Measurements from ENCODE around the gene KANSL1. TPM values are rescaled to one million over a fixed set of nuclear protein-coding genes. Genes with fewer than 3 reads are reported as not detected.
"Not testable (repeated sequence)": the region's sequence is repeated elsewhere in the genome, so short reads cannot be mapped to it uniquely, and the experiment has no call there.

Gene KANSL1
- total RNA-seq, 1 donor from 2014 or later = 191 TPM

DNA sequence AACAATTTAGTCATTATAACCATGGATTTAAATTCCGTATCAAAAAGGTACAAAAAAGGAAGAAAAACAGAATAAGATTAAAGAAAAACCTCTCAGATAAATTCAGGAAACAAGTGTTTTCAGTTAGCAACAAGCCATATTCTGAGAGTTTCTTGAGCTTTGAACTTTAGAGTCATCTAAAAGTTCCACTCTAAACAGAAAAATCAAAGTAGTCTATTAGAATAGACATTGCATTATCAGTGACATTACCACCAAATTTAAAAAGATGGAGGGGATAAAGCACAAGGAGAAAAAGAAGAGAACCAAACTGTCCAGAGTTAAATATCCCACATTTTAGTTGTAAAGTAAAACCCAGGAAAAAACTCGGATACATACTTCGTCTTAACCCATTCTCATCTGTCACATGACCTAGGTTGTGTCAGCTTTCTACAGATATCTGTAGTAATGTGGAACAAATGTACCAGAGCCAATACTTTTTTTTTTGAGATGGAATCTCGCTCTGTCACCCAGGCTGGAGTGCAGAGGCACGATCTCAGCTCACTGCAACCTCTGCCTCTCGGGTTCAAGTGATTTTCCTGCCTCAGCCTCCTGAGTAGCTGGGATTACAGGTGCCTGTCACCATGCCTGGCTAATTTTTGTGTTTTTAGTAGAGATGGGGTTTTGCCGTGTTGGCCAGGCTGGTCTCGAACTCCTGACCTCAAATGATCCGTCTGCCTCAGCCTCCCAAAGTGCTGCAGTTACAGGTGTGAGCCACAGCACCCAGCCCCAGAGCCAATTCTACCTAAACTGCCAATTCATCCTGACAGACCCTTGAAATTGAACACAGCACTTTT, 91.2 kb downstream of the KANSL1 start:
- not testable (repeated sequence) for H3K4me3 Mint-ChIP-seq (ENCODE audit: unreplicated experiment); DNase-seq; H3K36me3 Mint-ChIP-seq (ENCODE audit: unreplicated experiment); H3K27me3 Mint-ChIP-seq (ENCODE audit: unreplicated experiment); H3K9me3 Mint-ChIP-seq (ENCODE audit: unreplicated experiment); H3K27ac Mint-ChIP-seq (ENCODE audit: unreplicated experiment)
- peaks cover 12% of the 10 kb centered on the region for H3K4me1 Mint-ChIP-seq (ENCODE audit: low read depth, unreplicated experiment)

DNA sequence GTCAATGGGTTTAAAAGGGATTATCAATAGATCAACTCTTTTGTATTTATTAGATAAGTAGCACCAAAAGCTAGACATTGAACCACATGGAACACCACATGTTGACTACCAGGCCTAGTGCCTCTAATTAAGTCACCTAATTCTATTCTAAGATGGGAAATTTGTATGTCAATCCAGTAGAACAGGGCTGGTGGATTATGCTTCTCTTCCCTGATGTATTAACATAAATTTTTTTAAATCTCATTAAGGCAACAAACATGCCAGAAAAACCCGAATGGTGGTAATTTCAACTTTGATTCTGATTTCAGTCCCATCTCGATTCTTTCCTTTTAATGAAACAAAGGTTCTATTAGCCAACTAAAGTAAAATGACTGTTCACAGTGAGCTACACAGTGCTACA, 92.6 kb downstream of the KANSL1 start:
- H3K4me3 Mint-ChIP-seq (ENCODE audit: unreplicated experiment) = no peak overlapping the region
- no peak for DNase-seq
- H3K27me3 Mint-ChIP-seq (ENCODE audit: unreplicated experiment) = peaks cover 3% of the 10 kb centered on the region
- no peaks in the 10 kb centered on the region for H3K36me3 Mint-ChIP-seq (ENCODE audit: unreplicated experiment)
- TF ChIP-seq, protein P1, sequence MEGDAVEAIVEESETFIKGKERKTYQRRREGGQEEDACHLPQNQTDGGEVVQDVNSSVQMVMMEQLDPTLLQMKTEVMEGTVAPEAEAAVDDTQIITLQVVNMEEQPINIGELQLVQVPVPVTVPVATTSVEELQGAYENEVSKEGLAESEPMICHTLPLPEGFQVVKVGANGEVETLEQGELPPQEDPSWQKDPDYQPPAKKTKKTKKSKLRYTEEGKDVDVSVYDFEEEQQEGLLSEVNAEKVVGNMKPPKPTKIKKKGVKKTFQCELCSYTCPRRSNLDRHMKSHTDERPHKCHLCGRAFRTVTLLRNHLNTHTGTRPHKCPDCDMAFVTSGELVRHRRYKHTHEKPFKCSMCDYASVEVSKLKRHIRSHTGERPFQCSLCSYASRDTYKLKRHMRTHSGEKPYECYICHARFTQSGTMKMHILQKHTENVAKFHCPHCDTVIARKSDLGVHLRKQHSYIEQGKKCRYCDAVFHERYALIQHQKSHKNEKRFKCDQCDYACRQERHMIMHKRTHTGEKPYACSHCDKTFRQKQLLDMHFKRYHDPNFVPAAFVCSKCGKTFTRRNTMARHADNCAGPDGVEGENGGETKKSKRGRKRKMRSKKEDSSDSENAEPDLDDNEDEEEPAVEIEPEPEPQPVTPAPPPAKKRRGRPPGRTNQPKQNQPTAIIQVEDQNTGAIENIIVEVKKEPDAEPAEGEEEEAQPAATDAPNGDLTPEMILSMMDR (IDR thresholded peaks at IDR 0.05; ENCODE audit: partially characterized antibody, unreplicated experiment) = no peak
- H3K4me1 Mint-ChIP-seq (ENCODE audit: low read depth, unreplicated experiment) = peaks cover 8% of the 10 kb centered on the region
- peak overlapping the region; percentile 45 for H3K27ac Mint-ChIP-seq (ENCODE audit: unreplicated experiment)
- no peaks in the 10 kb centered on the region for H3K9me3 Mint-ChIP-seq (ENCODE audit: unreplicated experiment)

DNA sequence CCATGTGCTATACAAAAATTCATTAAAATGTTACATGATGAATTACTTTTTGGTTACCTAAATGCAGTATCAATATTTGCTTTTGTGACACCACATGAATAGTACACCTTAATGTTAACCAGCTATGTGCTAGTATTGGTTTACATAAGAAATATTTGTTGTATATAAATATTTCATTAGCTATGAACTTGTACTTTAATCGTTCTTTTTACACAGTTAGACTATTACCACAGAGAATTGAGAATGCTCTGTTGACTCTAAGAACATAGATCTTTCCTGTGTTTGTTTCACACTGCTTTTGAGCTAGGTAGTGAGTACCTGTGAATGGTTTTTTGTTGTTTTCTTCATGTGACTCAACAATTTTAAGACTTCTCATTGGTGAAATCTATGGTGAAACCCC, 93.4 kb downstream of the KANSL1 start:
- TF ChIP-seq, protein P1 (IDR thresholded peaks at IDR 0.05; ENCODE audit: partially characterized antibody, unreplicated experiment) = no peak
- no peaks in the 10 kb centered on the region for H3K36me3 Mint-ChIP-seq (ENCODE audit: unreplicated experiment)
- peaks cover 8% of the 10 kb centered on the region for H3K4me1 Mint-ChIP-seq (ENCODE audit: low read depth, unreplicated experiment)
- no peaks in the 10 kb centered on the region for H3K9me3 Mint-ChIP-seq (ENCODE audit: unreplicated experiment)
- no peak overlapping the region for H3K4me3 Mint-ChIP-seq (ENCODE audit: unreplicated experiment)
- peaks cover 3% of the 10 kb centered on the region for H3K27me3 Mint-ChIP-seq (ENCODE audit: unreplicated experiment)
- H3K27ac Mint-ChIP-seq (ENCODE audit: unreplicated experiment) = no peak overlapping the region
- no peak for DNase-seq

DNA sequence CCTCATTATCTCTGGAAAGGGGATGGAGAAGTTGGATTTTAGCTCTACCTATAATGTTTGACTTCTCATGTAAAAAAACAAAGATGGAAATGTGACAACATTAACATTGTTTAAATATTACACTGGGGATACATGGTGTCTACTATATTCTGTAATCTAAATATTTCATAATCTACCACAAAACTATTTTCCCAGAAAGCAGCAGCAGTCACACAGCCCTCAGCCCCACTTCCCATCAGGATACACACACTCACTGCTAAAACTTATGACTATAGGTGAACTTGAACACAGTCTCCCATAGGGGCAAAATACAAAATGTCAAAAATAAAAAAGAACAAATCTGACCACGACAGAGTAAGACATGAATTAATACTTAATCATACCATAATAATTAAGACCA, 95.7 kb downstream of the KANSL1 start:
- no peak for DNase-seq
- Mint-ChIP-seq H3K4me1 (ENCODE audit: low read depth, unreplicated experiment) (peaks cover 8% of the 10 kb centered on the region), H3K27ac (ENCODE audit: unreplicated experiment) (no peak overlapping the region), H3K4me3 (ENCODE audit: unreplicated experiment) (no peak overlapping the region), H3K9me3 (ENCODE audit: unreplicated experiment) (peaks cover 1% of the 10 kb centered on the region), H3K36me3 (ENCODE audit: unreplicated experiment) (no peaks in the 10 kb centered on the region), H3K27me3 (ENCODE audit: unreplicated experiment) (peaks cover 3% of the 10 kb centered on the region)
- TF ChIP-seq, protein P1 (IDR thresholded peaks at IDR 0.05; ENCODE audit: partially characterized antibody, unreplicated experiment) = no peak

DNA sequence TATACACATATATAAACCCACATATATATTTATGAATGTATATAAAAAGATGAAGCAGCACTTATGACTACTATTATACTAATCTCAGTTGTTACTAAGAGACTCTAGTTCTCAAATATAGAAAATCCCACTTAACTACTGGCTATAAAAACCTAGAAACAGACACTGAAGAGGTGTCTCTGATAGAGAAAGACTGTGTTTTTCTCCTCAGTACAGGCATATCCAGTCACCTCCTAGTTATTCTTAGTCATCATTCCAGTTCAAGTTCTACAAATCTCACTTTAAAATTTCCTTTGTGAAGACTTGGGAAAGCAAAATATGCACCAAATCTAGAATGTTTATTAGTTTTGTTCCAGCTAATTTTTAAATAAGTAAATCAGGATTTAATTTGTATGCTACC, 100.2 kb downstream of the KANSL1 start:
- Mint-ChIP-seq H3K27me3 (ENCODE audit: unreplicated experiment) (peaks cover 5% of the 10 kb centered on the region), H3K36me3 (ENCODE audit: unreplicated experiment) (no peaks in the 10 kb centered on the region), H3K9me3 (ENCODE audit: unreplicated experiment) (peaks cover 5% of the 10 kb centered on the region), H3K4me1 (ENCODE audit: low read depth, unreplicated experiment) (no peaks in the 10 kb centered on the region), H3K4me3 (ENCODE audit: unreplicated experiment) (no peak overlapping the region), H3K27ac (ENCODE audit: unreplicated experiment) (no peak overlapping the region)
- TF ChIP-seq, protein P1 (IDR thresholded peaks at IDR 0.05; ENCODE audit: partially characterized antibody, unreplicated experiment) = no peak
- no peak for DNase-seq
